Measurements from ENCODE around the gene LTO1. TPM values are rescaled to one million over a fixed set of nuclear protein-coding genes. Genes with fewer than 3 reads are reported as not detected.

The LTO1 gene
- total and polyA plus RNA-seq, 2 experiments from 2014 or later: 20.1 to 23.3 TPM

GRCh38 chr11:69682221-69682620, 7.1 kb upstream of the LTO1 start:
- Histone ChIP-seq H4K20me1 (replicated peaks; ENCODE audit: insufficient read depth) (no peaks in the 10 kb centered on the region), H3K27ac (ENCODE audit: low read depth) (no peak overlapping the region), H3K9me2 (ENCODE audit: insufficient read depth) (no peaks in the 10 kb centered on the region), H3K79me2 (replicated peaks; ENCODE audit: insufficient read depth) (no peaks in the 10 kb centered on the region), H3K4me2 (no peak overlapping the region), H2AFZ (peak overlapping the region; percentile 63; the same call in 1 of the 2 replicates), H3K36me3 (ENCODE audit: insufficient read depth) (no peaks in the 10 kb centered on the region), H3K4me3 (no peak overlapping the region), H3F3A (replicated peaks; ENCODE audit: low read depth) (no peaks in the 10 kb centered on the region), H3K4me1 (ENCODE audit: insufficient read depth) (no peaks in the 10 kb centered on the region), H3K27me3 (ENCODE audit: insufficient read depth) (peaks cover 7% of the 10 kb centered on the region; the same call in 1 of the 2 replicates)
- Mint-ChIP-seq H3K27me3 (ENCODE audit: insufficient read depth, low read depth, poor library complexity) (peaks cover 13% of the 10 kb centered on the region), H3K4me3 (no peak overlapping the region), H3K9me3 (no peaks in the 10 kb centered on the region; the same call in 2 of the 3 replicates), H3K4me1 (no peaks in the 10 kb centered on the region; the same call in 2 of the 3 replicates), H3K36me3 (ENCODE audit: low read depth) (no peaks in the 10 kb centered on the region), H3K27ac (no peak overlapping the region)
- DNase-seq (ENCODE audit: low spot score): no peak
- no peak for ATAC-seq
- TF ChIP-seq, protein P1, sequence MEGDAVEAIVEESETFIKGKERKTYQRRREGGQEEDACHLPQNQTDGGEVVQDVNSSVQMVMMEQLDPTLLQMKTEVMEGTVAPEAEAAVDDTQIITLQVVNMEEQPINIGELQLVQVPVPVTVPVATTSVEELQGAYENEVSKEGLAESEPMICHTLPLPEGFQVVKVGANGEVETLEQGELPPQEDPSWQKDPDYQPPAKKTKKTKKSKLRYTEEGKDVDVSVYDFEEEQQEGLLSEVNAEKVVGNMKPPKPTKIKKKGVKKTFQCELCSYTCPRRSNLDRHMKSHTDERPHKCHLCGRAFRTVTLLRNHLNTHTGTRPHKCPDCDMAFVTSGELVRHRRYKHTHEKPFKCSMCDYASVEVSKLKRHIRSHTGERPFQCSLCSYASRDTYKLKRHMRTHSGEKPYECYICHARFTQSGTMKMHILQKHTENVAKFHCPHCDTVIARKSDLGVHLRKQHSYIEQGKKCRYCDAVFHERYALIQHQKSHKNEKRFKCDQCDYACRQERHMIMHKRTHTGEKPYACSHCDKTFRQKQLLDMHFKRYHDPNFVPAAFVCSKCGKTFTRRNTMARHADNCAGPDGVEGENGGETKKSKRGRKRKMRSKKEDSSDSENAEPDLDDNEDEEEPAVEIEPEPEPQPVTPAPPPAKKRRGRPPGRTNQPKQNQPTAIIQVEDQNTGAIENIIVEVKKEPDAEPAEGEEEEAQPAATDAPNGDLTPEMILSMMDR (conservative IDR thresholded peaks at IDR 0.05; ENCODE audit: low read depth in 2 of 2): no peak
- no peak for TF ChIP-seq CREB1 (CRISPR knock-in tag; IDR thresholded peaks at IDR 0.05; ENCODE audit: low read depth)
- TF ChIP-seq, protein P2, sequence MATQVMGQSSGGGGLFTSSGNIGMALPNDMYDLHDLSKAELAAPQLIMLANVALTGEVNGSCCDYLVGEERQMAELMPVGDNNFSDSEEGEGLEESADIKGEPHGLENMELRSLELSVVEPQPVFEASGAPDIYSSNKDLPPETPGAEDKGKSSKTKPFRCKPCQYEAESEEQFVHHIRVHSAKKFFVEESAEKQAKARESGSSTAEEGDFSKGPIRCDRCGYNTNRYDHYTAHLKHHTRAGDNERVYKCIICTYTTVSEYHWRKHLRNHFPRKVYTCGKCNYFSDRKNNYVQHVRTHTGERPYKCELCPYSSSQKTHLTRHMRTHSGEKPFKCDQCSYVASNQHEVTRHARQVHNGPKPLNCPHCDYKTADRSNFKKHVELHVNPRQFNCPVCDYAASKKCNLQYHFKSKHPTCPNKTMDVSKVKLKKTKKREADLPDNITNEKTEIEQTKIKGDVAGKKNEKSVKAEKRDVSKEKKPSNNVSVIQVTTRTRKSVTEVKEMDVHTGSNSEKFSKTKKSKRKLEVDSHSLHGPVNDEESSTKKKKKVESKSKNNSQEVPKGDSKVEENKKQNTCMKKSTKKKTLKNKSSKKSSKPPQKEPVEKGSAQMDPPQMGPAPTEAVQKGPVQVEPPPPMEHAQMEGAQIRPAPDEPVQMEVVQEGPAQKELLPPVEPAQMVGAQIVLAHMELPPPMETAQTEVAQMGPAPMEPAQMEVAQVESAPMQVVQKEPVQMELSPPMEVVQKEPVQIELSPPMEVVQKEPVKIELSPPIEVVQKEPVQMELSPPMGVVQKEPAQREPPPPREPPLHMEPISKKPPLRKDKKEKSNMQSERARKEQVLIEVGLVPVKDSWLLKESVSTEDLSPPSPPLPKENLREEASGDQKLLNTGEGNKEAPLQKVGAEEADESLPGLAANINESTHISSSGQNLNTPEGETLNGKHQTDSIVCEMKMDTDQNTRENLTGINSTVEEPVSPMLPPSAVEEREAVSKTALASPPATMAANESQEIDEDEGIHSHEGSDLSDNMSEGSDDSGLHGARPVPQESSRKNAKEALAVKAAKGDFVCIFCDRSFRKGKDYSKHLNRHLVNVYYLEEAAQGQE (IDR thresholded peaks at IDR 0.05; ENCODE audit: unreplicated experiment): no peak
- TF ChIP-seq, protein P3, sequence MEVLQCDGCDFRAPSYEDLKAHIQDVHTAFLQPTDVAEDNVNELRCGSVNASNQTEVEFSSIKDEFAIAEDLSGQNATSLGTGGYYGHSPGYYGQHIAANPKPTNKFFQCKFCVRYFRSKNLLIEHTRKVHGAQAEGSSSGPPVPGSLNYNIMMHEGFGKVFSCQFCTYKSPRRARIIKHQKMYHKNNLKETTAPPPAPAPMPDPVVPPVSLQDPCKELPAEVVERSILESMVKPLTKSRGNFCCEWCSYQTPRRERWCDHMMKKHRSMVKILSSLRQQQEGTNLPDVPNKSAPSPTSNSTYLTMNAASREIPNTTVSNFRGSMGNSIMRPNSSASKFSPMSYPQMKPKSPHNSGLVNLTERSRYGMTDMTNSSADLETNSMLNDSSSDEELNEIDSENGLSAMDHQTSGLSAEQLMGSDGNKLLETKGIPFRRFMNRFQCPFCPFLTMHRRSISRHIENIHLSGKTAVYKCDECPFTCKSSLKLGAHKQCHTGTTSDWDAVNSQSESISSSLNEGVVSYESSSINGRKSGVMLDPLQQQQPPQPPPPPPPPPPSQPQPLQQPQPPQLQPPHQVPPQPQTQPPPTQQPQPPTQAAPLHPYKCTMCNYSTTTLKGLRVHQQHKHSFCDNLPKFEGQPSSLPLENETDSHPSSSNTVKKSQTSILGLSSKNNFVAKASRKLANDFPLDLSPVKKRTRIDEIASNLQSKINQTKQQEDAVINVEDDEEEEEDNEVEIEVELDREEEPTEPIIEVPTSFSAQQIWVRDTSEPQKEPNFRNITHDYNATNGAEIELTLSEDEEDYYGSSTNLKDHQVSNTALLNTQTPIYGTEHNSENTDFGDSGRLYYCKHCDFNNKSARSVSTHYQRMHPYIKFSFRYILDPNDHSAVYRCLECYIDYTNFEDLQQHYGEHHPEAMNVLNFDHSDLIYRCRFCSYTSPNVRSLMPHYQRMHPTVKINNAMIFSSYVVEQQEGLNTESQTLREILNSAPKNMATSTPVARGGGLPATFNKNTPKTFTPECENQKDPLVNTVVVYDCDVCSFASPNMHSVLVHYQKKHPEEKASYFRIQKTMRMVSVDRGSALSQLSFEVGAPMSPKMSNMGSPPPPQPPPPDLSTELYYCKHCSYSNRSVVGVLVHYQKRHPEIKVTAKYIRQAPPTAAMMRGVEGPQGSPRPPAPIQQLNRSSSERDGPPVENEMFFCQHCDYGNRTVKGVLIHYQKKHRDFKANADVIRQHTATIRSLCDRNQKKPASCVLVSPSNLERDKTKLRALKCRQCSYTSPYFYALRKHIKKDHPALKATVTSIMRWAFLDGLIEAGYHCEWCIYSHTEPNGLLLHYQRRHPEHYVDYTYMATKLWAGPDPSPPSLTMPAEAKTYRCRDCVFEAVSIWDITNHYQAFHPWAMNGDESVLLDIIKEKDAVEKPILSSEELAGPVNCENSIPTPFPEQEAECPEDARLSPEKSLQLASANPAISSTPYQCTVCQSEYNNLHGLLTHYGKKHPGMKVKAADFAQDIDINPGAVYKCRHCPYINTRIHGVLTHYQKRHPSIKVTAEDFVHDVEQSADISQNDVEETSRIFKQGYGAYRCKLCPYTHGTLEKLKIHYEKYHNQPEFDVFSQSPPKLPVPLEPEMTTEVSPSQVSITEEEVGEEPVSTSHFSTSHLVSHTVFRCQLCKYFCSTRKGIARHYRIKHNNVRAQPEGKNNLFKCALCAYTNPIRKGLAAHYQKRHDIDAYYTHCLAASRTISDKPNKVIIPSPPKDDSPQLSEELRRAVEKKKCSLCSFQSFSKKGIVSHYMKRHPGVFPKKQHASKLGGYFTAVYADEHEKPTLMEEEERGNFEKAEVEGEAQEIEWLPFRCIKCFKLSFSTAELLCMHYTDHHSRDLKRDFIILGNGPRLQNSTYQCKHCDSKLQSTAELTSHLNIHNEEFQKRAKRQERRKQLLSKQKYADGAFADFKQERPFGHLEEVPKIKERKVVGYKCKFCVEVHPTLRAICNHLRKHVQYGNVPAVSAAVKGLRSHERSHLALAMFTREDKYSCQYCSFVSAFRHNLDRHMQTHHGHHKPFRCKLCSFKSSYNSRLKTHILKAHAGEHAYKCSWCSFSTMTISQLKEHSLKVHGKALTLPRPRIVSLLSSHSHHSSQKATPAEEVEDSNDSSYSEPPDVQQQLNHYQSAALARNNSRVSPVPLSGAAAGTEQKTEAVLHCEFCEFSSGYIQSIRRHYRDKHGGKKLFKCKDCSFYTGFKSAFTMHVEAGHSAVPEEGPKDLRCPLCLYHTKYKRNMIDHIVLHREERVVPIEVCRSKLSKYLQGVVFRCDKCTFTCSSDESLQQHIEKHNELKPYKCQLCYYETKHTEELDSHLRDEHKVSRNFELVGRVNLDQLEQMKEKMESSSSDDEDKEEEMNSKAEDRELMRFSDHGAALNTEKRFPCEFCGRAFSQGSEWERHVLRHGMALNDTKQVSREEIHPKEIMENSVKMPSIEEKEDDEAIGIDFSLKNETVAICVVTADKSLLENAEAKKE (CRISPR knock-in tag; IDR thresholded peaks at IDR 0.05): no peak

All from GM23338 (cell line).